ENCODE measurements around the gene ZNF638. TPM values are rescaled to one million over a fixed set of nuclear protein-coding genes. Genes with fewer than 3 reads are reported as not detected.

ZNF638 gene
- total and polyA plus RNA-seq, 2 of the 8 experiments (the other 6 are each of a cell fraction or from before 2014, with no cell fraction given): 45.3 to 143 TPM

DNA sequence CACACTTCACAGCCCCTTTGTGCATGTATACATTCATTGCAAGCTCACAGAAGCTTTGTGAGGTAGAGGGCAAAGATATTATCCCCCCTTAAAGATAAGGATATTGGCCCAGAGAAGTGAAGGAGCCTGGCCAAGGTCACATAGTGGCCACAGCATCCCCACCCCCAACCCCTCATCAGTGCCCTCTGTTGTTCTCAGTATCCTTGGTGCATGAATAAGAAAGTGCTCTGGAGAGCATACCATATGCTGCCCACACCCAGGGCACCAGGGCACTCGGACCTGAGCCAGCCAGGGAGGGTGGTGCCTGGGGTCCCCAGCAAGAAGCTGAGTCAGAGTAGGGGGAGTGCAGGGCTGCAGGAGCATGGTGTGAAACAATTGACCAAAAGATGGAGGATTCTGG lies 125.0 kb downstream of the ZNF638 start (continued):
- TF ChIP-seq HDAC2 (IDR thresholded peaks at IDR 0.05; ENCODE audit: borderline replicate concordance in 1 of 2, low read depth in 2 of 2, low read length in 2 of 2): no peak

Measured in H1 (cell line).